GM21723 (cell line): Measurements from ENCODE around the gene PRELID2.
A peak's percentile ranks its signal among the peaks of the same experiment; 100 is the strongest.
"Not testable (repeated sequence)": the region's sequence is repeated elsewhere in the genome, so short reads cannot be mapped to it uniquely, and the experiment has no call there.

Experiments used
- ATAC-seq: cut with Tn5 transposase; IDR thresholded peaks from one replicate; pipeline ENCODE4 v1.9.1; 2021; ENCODE audit warnings: mild to moderate bottlenecking, moderate library complexity; ENCODE audit not compliant: unreplicated experiment

Gene PRELID2

GRCh38 chr5:145834917-145835847 lies at the start of gene PRELID2:
Gene PRELID2, minus strand, starts transcription at chr5:145835342. Its CDS starts 91 bp downstream, at chr5:145835251.
- ATAC-seq = peak; percentile 86

DNA sequence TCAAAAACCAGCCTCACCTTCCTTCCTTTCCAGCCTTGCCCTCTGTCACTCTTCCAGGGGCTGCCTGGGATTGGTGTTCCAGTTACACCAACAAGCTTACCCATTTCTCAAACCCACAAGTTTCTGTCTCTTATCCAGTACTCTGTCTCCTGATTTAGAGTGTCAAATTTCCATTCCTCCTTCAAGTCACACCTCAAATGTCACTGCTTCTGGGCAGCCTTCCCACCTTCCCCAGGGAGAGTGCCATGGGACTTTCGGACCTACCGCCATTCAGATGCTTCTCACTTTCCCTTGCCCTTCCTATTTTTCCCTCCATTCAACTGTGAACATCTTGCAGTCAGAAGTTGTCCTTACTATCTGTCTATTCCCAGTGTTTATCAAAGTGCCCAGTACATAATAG lies 39.6 kb upstream of the PRELID2 start:
- no peak for ATAC-seq

DNA sequence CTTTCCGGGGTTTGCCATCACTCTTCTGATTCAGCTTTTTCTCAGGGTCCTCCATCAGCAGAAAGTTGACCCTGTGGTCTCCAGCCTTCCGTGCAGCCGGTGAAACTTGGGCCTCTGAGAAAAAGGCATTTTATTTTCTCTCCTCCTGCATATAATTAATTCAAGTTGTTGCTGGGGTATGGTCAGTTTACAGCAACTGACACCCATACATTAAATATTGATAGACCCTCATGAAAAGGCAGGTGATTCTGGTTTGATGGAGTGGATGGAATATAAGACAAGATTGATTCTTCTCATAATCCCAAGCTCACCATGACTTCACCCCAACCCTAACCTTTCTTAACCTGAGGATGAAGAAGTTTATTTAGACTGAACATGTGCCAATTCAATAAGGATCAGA lies 37.8 kb upstream of the PRELID2 start, which contains the start of gene GRXCR2:
GRXCR2 (minus strand) TSS at position 101 of the 400 bp plus-strand sequence; CDS start at position 55, 46 bp downstream.
- no peak for ATAC-seq

DNA sequence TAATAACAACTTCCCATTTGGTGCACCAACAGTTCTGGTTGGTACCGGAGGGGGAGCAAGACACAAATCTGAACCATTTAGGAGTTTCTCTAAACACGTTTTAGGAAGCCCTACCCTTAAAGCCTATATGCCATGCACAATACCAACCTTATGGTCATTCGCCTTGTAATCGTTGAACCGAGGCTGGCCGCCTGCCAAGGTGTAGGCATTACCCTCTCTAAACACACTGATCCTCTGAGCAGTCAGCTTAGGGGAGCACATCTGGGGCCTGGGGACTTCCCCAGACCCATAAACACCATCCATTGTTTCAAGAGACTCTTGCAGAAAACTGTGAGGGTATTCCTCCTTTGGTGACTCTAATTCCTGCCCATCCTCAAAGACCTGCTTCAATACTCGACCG lies 37.3 kb upstream of the PRELID2 start:
- ATAC-seq = no peak

DNA sequence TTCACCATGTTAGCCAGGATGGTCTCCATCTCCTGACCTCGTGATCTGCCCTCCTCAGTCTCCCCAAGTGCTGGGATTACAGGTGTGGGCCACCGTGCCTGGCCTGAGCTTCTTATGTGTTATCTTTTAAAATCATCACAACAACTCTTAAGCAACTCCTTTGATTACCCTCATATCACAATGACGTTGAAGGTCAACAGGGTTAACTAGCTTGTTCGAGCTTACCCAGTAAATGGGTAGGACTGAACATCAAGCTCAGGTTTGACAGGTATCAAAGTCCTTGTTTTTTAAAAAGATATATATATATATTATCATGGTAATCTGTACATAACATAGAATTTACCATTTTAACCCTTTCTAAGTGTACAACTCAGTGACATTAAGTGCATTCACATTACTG lies 34.6 kb upstream of the PRELID2 start:
- ATAC-seq = no peak

- ATAC-seq = no peak
Observed at GRCh38 chr5:145867806-145868205, 32.7 kb upstream of the PRELID2 start.

DNA sequence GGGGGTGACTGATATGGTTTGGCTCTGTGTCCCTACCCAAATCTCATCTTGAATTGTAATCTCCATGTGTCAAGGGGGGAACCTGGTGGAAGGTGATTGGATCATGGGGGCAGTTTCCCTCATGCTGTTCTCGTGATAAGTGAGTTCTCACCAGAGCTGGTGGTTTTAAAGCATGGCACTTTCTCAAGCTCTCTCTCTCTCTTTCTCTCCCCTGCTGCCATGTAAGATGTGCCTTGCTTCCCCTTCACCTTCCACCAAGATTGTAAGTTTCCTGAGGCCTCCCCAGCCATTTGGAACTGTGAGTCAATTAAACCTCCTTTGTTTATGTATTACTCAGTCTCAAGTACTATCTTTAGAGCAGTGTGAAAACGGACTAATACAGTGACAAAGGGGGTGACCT lies 29.3 kb upstream of the PRELID2 start:
- not testable (repeated sequence) for ATAC-seq

DNA sequence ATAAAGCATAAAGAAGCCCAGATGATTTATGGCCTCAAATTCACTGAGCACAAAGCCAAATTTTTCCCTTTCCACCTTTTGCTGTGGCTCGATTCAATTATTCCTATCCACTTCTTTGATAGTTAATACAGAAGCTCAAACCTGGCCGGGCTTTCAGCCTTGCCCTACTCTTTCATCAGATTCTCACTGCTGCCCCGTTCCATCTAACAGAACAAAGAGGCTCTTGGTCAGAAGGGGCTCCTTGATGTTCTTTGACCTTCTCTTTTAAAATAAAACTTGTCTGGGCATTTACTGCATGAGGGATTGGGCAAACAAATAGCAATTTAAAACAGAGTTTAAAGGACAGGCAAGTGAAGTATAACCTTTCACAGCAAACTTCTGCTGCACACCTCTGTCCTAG lies 27.9 kb upstream of the PRELID2 start:
- ATAC-seq = no peak

DNA sequence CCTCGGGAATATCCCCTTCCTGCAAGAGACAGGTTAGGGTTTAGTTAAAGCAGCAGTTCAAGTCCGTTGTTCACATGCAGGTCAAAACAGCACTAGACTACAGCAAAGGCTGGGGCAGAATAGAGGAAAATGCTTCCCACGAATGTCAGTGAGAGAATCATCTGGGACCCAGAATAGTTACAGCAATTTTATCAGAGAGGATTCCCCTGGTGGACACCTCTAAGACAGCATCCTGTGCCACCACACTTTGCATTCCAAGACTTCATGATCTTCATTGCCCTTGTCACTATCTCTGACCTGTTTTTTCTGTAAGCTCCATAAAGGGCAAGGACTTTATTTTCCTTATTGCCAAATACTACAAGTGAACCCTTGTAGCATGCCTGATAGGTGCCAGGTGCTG lies 24.8 kb upstream of the PRELID2 start:
- no peak for ATAC-seq

- ATAC-seq = no peak
Observed at GRCh38 chr5:145859453-145859852, 24.3 kb upstream of the PRELID2 start.

DNA sequence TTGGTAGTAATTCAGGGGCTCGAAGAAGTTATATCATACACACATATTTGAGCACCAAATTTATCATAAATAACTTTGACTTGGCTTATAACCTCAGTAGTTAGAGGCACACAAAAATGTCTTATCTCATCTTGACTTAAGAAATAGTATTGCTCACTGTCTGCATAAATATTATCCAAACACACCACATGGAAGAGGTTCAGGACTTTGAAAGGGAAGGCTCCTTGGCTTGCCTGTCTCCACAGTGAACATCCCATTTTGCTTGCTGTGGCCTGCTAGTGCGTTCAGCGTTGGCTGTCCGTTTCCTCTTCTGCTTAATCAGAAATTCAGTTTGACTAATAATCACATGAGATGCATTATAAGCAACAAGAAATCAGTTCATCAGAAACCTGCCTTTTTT lies 23.8 kb upstream of the PRELID2 start:
- no peak for ATAC-seq

DNA sequence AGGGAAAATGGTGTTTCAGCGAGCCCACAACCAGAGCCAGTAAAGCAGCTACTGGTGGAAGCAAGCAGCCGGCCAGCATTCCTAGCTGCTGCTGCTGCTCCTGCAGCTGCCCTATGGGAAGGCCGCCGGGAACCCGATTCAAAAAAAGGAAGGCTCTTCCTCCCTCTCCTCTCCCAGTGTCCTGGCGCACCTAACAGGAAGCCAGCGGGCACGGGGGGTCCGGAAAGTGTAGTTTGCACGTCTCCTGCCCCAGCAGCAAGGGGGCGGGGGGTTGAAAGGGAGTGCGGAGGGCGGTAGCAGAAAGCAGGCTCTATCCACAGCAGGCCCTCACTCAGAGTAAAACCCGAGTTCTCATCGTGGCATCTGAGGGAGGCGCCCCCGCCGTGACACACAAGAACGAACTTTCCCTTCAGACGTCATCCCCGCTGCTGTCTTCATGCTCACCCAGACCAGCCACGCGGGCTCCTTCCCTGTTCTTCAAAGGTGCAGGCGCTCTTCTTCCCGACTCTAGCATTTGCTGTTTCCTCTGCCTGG lies 21.2 kb upstream of the PRELID2 start:
- no peak for ATAC-seq

DNA sequence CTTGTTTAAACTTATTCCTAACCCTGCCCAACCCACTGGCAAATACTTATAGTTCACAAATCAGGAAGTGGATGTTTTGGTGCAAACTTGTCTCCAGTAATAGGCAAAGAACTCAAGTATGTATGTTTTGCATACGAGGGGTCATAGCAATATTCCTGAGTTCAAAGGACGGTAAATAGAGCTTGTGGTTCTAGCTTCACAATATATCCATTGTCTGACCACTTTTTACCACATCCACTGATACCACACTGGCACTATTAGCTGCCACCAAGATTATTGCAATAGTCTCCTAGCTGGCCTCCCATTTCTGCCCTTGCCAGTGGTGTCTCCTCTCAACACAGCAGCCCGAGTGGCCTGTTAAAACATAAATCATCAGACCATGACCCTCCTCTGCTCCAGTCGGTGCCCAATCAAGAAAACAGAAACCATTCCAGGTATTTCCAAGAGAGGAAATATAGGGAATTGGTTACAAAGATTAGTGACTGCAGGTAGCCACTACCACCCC lies 20.7 kb upstream of the PRELID2 start:
- no peak for ATAC-seq

DNA sequence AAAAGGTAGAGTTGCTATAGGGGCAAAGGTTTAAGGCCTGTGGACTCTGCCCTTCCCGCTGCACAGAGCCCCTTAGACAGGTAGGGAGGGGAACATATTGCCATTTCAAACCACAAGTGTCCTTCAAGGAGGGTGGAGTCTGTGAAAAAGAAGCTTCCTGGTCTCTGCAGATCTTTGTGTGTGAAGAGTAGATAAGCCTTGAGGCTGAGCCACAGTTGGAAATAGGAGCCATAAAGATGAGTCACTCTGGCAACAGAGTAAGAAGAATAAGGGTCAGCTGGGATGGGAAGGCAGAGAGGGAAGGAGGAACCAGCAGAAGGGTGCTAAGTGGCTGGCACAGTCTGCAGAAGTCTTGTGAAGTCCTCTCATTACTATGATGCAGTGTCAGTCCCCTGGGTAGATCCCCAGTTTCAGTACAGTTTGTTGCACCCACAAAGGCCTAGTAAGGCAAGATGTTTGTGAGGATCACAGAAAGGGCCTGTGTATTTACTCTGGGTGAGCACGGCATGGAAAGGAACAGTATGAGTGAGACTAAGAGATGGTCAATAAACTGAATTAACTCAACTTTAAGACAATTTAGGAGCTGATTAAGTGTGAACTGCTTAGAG lies 19.6 kb upstream of the PRELID2 start:
- no peak for ATAC-seq

- ATAC-seq = no peak
Observed at GRCh38 chr5:145853781-145854376, 18.7 kb upstream of the PRELID2 start.

DNA sequence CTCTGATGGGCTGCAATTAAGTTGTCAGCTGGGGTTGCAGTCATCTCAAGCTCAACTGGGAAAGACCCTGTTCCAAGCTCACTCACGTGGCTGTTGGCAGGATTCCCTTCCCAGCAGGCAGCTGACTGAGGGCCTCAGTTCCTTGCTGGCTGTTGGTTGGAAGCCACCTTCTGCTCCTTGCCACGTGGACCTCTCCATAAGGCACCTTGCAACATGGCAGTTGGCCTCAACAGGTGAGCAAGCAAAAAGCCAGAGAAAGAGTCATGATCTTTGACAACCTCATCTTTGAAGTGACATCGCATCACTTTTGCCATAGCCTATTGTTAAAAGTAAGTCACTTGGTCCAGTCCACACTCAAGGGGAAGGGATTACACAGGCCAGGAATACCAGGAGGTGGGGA lies 17.8 kb upstream of the PRELID2 start:
- ATAC-seq = no peak

- no peak for ATAC-seq
Observed at GRCh38 chr5:145848854-145849253, 13.7 kb upstream of the PRELID2 start.

GRCh38 chr5:145847499-145848497 lies 12.7 kb upstream of the PRELID2 start:
- ATAC-seq = no peak

DNA sequence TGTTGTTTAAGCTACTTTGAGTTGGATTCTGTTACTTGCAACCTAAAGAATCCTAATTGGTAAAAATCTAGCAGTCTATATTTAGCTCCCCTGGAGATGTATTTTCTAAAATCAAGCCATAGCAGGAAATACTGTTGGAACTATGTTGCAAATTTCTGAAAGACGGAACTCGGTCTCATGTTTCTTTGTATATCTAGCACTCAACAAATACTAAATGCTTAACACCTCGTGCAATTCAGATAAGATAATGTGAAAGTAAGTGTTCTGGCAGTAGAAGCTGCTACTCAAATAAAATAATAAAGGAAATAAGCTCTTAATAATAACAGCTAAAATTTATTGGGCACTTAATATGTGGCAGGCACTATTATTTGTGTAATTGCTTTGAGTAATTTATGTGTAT lies 10.9 kb upstream of the PRELID2 start:
- no peak for ATAC-seq

GRCh38 chr5:145841299-145841698 lies 6.2 kb upstream of the PRELID2 start:
- no peak for ATAC-seq
